HG03460 (cell line): ENCODE data around the gene SLC12A9.
"Not testable (repeated sequence)": the region's sequence is repeated elsewhere in the genome, so short reads cannot be mapped to it uniquely, and the experiment has no call there.

Source experiments
- ATAC-seq: cut with Tn5 transposase; IDR thresholded peaks from one replicate; pipeline ENCODE4 v1.9.1; 2021; ENCODE audit not compliant: unreplicated experiment

Gene SLC12A9

DNA sequence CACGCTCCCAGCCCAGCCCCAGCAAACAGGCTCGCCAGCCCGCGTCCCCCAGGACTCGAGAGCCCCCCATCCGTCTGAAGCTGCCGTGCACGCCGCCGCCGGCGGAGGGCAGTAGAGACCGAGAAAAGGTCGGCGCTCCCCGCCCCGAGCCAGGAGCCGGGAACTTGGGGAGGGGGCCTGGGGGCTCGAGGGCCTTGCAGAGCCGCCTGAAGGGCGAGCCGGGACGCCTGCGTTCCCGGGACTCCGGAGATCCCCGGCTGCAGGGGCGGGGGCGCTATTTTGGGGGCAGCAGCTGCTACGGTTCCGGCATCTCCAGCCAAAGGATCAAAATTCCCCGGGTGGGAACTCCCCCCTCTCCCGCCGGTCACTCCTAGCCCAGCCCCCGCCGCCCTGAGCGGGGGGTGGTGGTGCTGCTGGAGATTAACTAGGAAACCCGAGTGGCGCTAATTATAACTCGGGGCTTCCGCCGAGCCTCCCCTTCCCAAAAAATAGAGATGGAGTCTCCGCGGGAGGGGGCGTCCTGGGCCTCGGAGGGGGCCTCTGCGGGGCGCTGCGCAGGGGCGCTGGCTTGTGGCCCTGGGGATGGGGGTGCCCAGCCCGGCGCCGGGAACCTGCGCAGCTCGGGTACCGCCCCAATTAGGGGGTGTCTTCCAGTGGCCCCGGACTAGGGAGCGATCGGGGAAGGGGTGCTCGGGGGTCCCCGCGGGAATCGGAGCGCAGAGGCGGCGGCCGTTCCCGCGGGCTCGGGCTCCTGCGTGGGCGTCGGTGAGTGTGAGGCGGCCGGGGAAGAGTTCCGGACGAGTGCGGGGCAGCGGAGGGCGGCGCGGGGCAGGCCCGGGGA is 42.6 kb downstream of the SLC12A9 start:
- no peak for ATAC-seq

DNA sequence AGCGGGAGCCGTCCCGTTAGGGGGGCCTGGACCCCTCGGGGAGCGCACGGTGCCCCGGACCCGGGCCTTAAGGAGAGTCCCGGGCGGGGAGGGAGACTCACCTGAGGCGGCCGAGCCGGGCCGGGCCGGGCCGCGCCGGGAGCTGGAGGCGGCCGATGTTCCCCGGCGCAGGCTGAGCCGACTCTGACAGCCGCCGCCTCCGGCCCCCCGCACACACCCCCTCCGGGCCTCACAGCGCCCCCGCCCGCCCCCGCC is 43.1 kb downstream of the SLC12A9 start, which contains the start of gene ACHE:
Gene ACHE, minus strand, starts transcription at position 188 of the 255 bp plus-strand sequence. CDS start 1,656 bp downstream, outside the sequence.
- no peak for ATAC-seq

DNA sequence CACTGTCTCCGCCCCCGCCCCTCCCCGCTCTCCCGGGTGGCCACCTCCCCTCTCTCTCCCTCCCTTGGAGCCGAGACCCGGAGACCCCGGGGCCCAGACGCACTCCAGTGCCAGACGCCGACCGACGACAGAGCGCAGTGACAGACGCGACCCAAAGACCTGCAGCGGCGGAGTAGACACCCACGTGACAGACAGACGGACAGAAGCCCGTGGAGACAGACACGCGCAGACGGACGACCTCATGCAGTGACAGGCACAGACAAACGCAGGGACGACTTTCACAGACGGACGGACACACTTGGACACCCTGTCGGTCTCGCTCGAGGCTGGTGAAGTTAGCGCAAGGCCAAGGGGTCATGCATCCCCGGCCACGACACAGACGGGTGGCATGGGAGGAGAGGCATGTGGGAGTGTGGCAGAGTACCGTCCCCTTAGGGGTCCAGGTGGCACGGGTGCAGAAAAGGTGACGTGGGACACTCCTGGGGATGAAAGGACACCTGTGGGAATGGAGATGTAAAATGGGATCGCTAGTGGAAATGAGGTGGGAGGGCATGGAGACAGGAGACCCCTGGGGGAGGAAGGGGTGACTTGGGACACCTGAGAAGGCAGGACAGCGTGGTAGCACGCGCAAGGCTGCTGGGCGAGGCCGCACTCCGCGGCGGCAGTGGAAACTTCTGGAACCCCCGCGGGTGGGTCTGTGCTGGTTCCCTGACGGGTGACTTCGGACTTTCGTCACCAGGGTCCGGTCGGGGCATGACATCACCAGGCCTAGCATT is 43.6 kb downstream of the SLC12A9 start:
- no peak for ATAC-seq

DNA sequence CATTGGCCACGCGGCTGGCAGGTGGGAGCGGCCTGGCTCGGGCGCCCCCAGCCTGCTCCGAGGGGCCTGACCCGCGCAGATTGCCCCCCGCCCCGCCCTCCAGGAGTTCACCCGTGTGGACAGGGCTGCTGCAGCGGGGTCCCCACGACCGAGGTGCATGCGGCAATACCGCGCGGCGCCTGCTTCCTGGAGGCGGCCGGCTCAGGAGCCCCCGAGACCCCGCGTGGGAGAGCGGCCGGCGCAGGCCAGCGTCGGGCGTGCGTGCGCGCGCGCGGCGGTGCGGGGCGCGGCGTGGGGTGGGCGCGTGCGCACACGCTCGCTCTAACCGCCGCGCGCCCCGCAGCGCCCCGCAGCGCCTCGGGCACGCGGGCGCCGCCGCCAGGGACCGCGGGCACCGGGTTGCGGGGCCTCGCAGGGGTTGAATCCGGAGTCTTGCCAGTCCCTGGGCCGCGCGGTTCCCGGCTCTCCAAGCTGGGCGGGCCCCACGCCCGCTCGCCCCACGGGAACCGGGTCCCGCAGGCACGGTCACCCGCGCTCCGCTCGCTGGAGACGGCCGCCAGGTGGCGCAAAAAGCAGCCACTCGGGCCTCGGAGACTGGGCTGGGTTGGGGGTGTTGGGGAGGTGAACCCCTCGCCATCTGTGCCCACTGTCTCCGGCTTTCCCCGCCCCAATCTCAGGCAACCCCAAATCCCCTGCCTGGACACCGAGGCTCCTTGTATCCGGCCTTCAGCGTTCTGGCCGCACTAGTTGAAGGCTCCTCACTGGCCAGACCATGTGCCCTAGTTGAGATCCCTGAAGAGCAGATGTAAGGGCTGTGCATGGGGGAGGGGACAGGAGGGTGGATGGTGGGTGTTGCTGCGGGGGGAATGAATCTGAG is 44.5 kb downstream of the SLC12A9 start:
- no peak for ATAC-seq

DNA sequence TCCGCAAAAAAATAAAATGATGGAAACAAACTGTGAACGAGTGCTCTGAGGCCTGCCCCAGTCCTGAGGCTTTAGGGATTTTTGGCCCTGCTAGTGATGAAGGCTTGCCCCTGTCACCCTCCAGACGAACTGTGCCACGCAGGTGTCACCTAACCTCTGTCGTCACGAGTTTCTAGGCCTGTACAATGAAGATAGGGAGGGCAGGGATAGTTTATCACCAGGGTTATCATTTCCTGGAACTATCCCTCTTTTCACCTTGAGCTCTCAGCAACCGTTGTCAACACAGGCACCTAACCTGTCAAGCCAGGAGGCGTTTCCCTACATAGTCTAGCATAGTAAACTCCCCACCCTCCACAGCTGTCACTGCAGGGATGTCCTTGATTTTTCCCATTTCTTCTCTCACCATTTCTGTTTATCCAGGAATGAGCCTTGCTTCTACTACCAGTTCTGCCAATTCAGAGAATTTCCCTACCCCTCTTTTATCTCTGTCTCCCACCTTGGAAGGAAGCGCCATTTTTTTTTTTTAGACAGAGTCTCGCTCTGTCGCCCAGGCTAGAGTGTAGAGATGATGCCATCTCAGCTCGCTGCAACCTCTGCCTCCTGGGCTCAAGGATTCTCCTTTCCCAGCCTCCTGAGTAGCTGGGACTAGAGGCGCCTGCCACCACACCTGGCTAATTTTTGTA is 45.4 kb downstream of the SLC12A9 start:
- ATAC-seq = no peak

DNA sequence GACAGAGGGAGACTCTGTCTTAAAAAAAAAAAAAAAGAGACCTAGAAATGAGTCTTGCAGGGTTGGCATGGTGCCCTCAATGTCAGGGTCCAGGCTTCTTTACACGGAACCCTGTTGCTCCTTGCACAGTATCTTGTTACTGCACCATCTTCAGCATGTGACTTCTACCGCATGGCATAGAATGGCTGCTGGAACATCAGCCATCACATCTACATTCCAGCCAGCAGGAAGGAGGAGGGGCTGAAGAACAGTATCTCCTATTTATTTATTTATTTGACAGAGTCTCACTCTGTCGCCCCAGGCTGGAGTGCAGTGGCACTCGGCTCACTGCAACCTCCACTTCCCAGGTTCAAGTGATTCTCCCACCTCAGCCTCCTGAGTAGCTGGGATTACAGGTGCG is 46.9 kb downstream of the SLC12A9 start:
- no peak for ATAC-seq

DNA sequence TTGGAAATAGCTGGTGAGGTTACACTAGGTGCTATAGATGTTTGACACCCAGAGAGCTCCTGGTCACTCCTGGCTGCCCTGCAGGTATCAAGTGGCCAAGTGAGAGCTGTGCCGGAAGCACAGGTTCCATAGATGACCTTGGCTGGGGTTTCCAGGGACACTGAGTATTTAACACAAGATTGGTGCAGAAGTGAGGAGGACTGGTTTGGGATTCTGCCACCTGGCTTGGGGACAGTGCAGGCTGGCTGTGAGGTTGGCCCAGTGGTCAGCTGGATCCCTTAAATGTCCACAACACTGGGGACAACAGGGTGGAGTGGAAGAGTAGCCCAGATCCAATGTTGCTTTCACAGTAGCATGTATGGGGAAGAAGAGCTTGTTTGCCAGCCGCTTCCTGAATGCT is 48.5 kb downstream of the SLC12A9 start:
- ATAC-seq = no peak

DNA sequence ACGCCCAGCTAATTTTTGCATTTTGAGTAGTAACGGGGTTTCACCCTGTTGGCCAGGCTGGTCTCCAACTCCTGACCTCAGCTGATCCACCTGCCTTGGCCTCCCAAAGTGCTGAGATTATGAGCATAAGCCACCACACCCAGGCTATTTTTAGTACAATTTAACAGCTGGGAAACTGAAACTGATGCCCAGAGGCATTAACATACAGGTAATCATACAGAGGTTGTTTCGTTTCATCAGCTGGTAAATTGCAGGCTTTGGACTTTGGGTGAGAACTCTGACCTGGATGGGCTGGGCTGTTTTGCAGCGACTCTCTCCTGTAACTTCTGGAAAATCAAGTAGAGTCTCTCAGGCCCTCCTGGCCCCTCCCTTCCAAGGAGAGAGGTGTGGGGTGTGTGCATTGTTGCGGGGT is 49.4 kb downstream of the SLC12A9 start:
- no peak for ATAC-seq

DNA sequence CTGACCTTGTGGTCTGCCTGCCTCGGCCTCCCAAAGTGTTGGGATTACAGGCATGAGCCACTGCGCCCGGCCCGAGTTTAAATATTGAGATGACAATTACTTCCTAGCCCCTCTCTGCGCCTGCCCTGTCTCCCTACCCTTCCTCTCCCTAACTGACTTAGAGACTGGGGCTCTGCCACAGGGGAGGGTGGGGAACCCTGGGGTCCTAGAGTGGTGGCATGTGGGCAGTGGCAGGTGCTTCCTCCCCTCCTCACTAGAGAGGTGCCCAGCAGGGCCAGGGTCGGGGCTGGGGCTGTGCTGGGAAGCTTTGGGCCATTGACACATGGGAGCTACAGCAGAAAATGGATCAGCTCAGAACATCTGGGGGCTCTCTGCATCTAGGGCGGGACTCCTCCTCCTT is 50.1 kb downstream of the SLC12A9 start:
- ATAC-seq = no peak

DNA sequence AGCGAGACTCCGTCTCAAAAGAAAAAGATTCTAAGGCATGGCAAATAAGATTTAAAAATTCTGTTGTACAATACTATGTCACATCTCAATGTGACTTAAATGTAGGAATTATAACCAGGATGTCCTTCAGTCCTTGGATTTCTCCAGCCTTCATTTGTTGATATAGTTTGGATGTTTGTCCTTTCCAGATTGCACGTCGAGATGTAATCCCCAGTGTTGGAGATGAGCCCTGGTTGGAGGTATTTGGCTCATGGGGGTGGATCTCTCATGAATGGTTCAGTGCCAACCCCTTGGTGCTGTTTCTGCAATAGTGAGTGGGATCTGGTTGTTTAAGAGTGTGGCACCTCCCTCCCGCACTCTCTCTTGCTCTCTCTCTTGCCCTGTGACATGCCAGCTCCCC is 56.0 kb downstream of the SLC12A9 start:
- ATAC-seq = no peak

DNA sequence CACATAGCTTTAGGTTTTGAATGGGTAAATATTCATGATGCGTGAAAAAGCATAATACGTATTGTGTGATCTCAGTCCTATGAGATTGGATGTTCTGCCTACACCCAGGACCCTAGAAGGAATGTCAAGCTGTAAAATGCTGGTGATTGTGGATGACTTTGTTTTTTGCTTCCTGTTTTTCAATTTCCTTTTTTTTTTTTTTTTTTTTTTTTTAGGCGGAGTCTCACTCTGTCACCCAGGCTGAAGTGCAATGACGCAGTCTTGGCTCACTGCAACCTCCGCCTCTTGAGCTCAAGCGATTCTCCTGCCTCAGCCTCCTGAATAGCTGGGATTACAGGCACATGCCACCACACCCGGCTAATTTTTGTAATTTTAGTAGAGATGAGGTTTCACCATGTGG is 57.9 kb downstream of the SLC12A9 start:
- ATAC-seq = not testable (repeated sequence)

DNA sequence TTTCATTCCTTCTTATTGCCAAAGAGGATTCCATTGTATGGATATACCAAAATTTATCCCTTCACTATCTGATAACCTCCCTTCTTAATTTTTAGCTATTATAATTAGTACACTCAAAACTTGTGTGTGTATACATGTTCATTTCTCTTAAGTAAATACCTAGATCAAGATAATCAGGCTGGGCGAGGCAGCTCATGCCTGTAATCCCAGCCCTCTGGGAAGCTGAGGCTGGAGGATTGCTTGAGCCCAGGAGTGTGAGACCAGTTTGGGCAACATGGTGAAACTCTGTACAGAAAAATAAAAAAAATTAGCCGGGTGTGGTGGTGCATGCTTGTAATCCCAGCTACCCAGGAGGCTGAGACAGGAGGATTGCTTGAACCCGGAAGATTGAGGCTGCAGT is 59.0 kb downstream of the SLC12A9 start:
- ATAC-seq = no peak

DNA sequence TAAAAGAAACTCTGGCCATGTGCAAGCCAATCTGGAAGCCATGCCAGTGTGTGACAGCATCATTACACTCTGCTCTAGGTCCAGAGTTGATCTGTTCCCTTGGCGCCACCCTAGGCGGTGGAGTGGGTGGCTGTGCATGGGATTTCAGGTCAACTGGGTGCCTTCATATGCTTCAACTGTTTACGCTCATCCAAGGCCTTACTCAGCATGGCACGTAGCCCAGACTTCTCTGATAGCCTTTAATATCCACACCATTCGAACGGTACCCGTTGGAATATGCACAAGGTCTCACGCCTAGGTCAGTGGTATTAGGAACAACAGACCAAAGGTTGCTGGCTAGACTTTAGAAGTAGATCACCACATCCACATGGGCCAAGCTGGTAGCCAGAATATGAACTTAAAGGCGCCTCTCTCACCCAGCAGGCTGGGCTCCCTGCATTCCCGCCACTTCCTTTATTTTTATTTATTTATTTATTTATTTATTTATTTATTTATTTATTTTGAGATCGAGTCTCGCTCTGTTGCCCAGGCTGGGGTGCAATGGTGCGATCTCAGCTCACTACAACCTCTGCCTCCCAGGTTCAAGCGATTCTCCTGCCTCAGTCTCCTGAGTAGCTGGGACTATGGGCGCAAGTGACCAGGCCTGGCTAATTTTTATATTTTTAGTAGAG is 61.8 kb downstream of the SLC12A9 start:
- no peak for ATAC-seq

DNA sequence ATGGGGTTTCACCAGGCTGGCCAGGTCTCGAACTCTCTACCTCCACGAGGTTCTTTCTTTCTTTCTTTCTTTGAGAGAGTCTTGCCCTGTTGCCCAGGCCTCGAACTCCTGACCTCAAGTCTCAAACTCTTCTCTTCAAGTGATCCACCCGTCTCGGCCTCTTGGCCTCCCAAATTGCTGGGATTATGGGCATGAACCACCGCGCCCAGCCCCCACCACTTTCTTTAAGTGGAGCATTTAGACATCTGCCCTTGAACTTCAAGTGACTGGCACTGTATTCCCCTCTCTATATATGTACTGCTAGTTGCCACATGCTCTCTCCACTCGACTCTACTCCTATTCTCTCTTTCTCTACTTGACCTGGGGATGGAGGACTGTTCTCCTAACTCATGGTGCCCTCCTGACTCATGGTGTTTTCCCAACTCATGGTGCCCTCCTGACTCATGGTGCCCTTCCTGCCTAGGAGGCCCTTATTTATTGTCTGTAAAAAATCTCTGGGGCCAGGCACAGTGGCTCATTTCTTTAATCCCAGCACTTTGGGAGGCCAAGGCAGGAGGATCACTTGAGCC is 62.5 kb downstream of the SLC12A9 start:
- ATAC-seq = no peak
